Fibroblast of villous mesenchyme (primary cell): ENCODE results near the gene C20orf202. TPM values are rescaled to one million over a fixed set of nuclear protein-coding genes. Genes with fewer than 3 reads are reported as not detected.

Source experiments
- DNase-seq: peaks from one replicate; pipeline ENCODE4 v3.0.0-alpha.2; 2010; ENCODE audit warnings: low read depth
- H3K4me3 ChIP-seq: 2 replicates; pipeline ENCODE4 v1.5.1; 2011; ENCODE audit warnings: low read depth, mild to moderate bottlenecking, low read length
- CTCF ChIP-seq: IDR thresholded peaks from 2 replicates; pipeline ENCODE4 v1.5.1; 2012; ENCODE audit warnings: low read depth, mild to moderate bottlenecking, low read length; ENCODE audit not compliant: insufficient read depth
- total RNA-seq: library from RNA; depleted of rRNA; stranded (reverse); fragments of >200 nt; gene quantifications from 2 replicates; pipeline ENCODE4 v1.2.3, GENCODE V29; 2012

Gene C20orf202
- total RNA-seq, 1 donor, result under 0.01 TPM

GRCh38 chr20:1163653-1164052 lies 39.6 kb upstream of the C20orf202 start:
- no peak for DNase-seq
- no peak for TF ChIP-seq CTCF
- no peak overlapping the region for H3K4me3 ChIP-seq

GRCh38 chr20:1164871-1165270 lies 38.4 kb upstream of the C20orf202 start:
- H3K4me3 ChIP-seq, result no peak overlapping the region

GRCh38 chr20:1165521-1165920 lies 37.7 kb upstream of the C20orf202 start:
- no peak for DNase-seq
- no peak for TF ChIP-seq CTCF
- H3K4me3 ChIP-seq, result no peak overlapping the region

More at GRCh38 chr20:1164871-1165270, 38.4 kb upstream of the C20orf202 start:
- no peak for TF ChIP-seq CTCF
- DNase-seq, result no peak

GRCh38 chr20:1165941-1166340 lies 37.3 kb upstream of the C20orf202 start:
- DNase-seq, result no peak
- no peak for TF ChIP-seq CTCF
- no peak overlapping the region for H3K4me3 ChIP-seq

GRCh38 chr20:1166948-1167720 lies 36.1 kb upstream of the C20orf202 start:
- H3K4me3 ChIP-seq, result no peak overlapping the region
- TF ChIP-seq CTCF, result no peak
- DNase-seq, result no peak

GRCh38 chr20:1169224-1169623 lies 34.0 kb upstream of the C20orf202 start:
- DNase-seq, result no peak
- H3K4me3 ChIP-seq, result no peak overlapping the region
- no peak for TF ChIP-seq CTCF

GRCh38 chr20:1171461-1172093 lies 31.7 kb upstream of the C20orf202 start:
- no peak for TF ChIP-seq CTCF
- no peak overlapping the region for H3K4me3 ChIP-seq
- DNase-seq, result peak; percentile 58
